ENCODE results near the gene UST. TPM values are rescaled to one million over a fixed set of nuclear protein-coding genes. Genes with fewer than 3 reads are reported as not detected.

The UST gene
- total RNA-seq, 4 donors from 2014 or later: 13.5 to 47.1 (median 33.0) TPM

GRCh38 chr6:148864941-148865340 lies 118.1 kb downstream of the UST start:
- DNase-seq (ENCODE audit: low spot score in 2 of 2): no peak
- 70 to 79% methylated on average over 5 of the region's 5 CpGs for WGBS, 2 donors
- no peaks in the 10 kb centered on the region for H3K27me3 ChIP-seq
- H3K4me1 ChIP-seq: peaks cover 0 to 20% (median 5%) of the 10 kb centered on the region in 4 donors
- no peak overlapping the region for H3K27ac ChIP-seq
- no peak overlapping the region for H3K4me3 ChIP-seq
- H3K36me3 ChIP-seq: no peaks in the 10 kb centered on the region
- H3K9me3 ChIP-seq: no peaks in the 10 kb centered on the region
- no peak for TF ChIP-seq POLR2A (IDR thresholded peaks at IDR 0.05)

GRCh38 chr6:148866657-148867268 lies 119.9 kb downstream of the UST start:
- no peaks in the 10 kb centered on the region for H3K27me3 ChIP-seq
- TF ChIP-seq EP300 (IDR thresholded peaks at IDR 0.05) (no peak), POLR2A (IDR thresholded peaks at IDR 0.05) (no peak), CTCF (IDR thresholded peaks at IDR 0.05) (no peak)
- no peaks in the 10 kb centered on the region for H3K36me3 ChIP-seq
- H3K4me1 ChIP-seq: peaks cover 0 to 20% (median 5%) of the 10 kb centered on the region in 4 donors
- no peaks in the 10 kb centered on the region for H3K9me3 ChIP-seq
- WGBS, 2 donors: 61 to 69% methylated on average over 5 of the region's 5 CpGs
- no peak overlapping the region for H3K27ac ChIP-seq
- no peak overlapping the region for H3K4me3 ChIP-seq
- DNase-seq (ENCODE audit: low spot score in 2 of 2): no peak

- Histone ChIP-seq H3K4me3 (no peak overlapping the region), H3K27me3 (no peaks in the 10 kb centered on the region), H3K4me1 (peaks cover 0 to 20% (median 5%) of the 10 kb centered on the region in 4 donors), H3K36me3 (no peaks in the 10 kb centered on the region), H3K9me3 (no peaks in the 10 kb centered on the region), H3K27ac (peak overlapping the region in 1 of 4 donors; percentile 39)
- DNase-seq (ENCODE audit: low spot score in 2 of 2): no peak
- no peak for TF ChIP-seq CTCF (IDR thresholded peaks at IDR 0.05)
- no peak for TF ChIP-seq POLR2A (IDR thresholded peaks at IDR 0.05)
- no peak for TF ChIP-seq EP300 (IDR thresholded peaks at IDR 0.05)
These were observed 121.0 kb downstream of the UST start for GRCh38 chr6:148867862-148868261.

- H3K27me3 ChIP-seq: no peaks in the 10 kb centered on the region
- DNase-seq (ENCODE audit: low spot score in 2 of 2): no peak
- peaks cover 0 to 20% (median 5%) of the 10 kb centered on the region in 4 donors for H3K4me1 ChIP-seq
- no peak overlapping the region for H3K4me3 ChIP-seq
- no peaks in the 10 kb centered on the region for H3K9me3 ChIP-seq
- H3K27ac ChIP-seq: peak overlapping the region in 1 of 4 donors; percentile 39
- no peak for TF ChIP-seq POLR2A (IDR thresholded peaks at IDR 0.05)
- 47 to 55% methylated on average over 5 of the region's 5 CpGs for WGBS, 2 donors
- H3K36me3 ChIP-seq: no peaks in the 10 kb centered on the region
These were observed 121.5 kb downstream of the UST start for GRCh38 chr6:148868314-148868713.

GRCh38 chr6:148868901-148869300 lies 122.1 kb downstream of the UST start:
- WGBS, 2 donors: 86 to 93% methylated on average over 2 of the region's 2 CpGs
- DNase-seq (ENCODE audit: low spot score in 2 of 2): no peak
- Histone ChIP-seq H3K27me3 (no peaks in the 10 kb centered on the region), H3K4me1 (peaks cover 0 to 26% (median 5%) of the 10 kb centered on the region in 4 donors), H3K9me3 (no peaks in the 10 kb centered on the region), H3K36me3 (no peaks in the 10 kb centered on the region), H3K27ac (peak overlapping the region in 1 of 4 donors; percentile 39), H3K4me3 (no peak overlapping the region)
- TF ChIP-seq CTCF (IDR thresholded peaks at IDR 0.05): no peak

GRCh38 chr6:148869585-148869984 lies 122.8 kb downstream of the UST start:
- Histone ChIP-seq H3K36me3 (no peaks in the 10 kb centered on the region), H3K27ac (peak overlapping the region in 1 of 4 donors; percentile 42), H3K4me3 (no peak overlapping the region), H3K9me3 (no peaks in the 10 kb centered on the region), H3K4me1 (peaks cover 0 to 30% (median 5%) of the 10 kb centered on the region in 4 donors), H3K27me3 (no peaks in the 10 kb centered on the region)
- TF ChIP-seq CTCF (IDR thresholded peaks at IDR 0.05) (no peak), POLR2A (IDR thresholded peaks at IDR 0.05) (no peak), EP300 (IDR thresholded peaks at IDR 0.05) (no peak)
- no peak for DNase-seq (ENCODE audit: low spot score in 2 of 2)
- 67 to 68% methylated on average over 7 of the region's 7 CpGs for WGBS, 2 donors
